Measurements from ENCODE around the gene VPS51. TPM values are rescaled to one million over a fixed set of nuclear protein-coding genes. Genes with fewer than 3 reads are reported as not detected.
A peak's percentile ranks its signal among the peaks of the same experiment; 100 is the strongest.

The VPS51 gene
- total RNA-seq, 2 experiments from 2014 or later, result 119 to 214 TPM

- Histone ChIP-seq H4K20me1 (ENCODE audit: insufficient read depth, low read length) (no peaks in the 10 kb centered on the region), H3K27ac (ENCODE audit: low read depth, low read length, poor library complexity, severe bottlenecking) (no peak overlapping the region), H3K4me1 (ENCODE audit: insufficient read depth, low read length, poor library complexity, severe bottlenecking) (peaks cover 24% of the 10 kb centered on the region), H3K4me3 (ENCODE audit: low read depth, low read length, poor library complexity, severe bottlenecking) (no peak overlapping the region), H3K9me2 (ENCODE audit: insufficient read depth, low read length) (no peaks in the 10 kb centered on the region), H3K4me2 (ENCODE audit: low read length) (no peak overlapping the region), H3K79me2 (ENCODE audit: insufficient read depth, low read depth, low read length) (no peaks in the 10 kb centered on the region), H3K9me3 (ENCODE audit: low read length) (no peaks in the 10 kb centered on the region), H3K36me3 (ENCODE audit: insufficient read depth, low read length) (no peaks in the 10 kb centered on the region), H2AFZ (ENCODE audit: low read length) (no peak overlapping the region)
- BruUV-seq (replicated peaks), result no TSS peak
- POLR2A ChIA-PET, result interaction anchor here (0.8 kb wide), 1 partner anchor 66 kb away, joined by 4 read pairs; no protein-coding TSS in a partner anchor
- CTCF ChIA-PET (ENCODE audit: unreplicated experiment), result no interaction called here
- intact Hi-C loops (cut with micrococcal nuclease; ENCODE audit: unreplicated experiment), result no loop called here
- DNase-seq (ENCODE audit: low spot score), result no peak
- no peak for TF ChIP-seq EZH2phosphoT487 (IDR thresholded peaks at IDR 0.05; ENCODE audit: borderline replicate concordance, low read depth, low read length)
- no peak for TF ChIP-seq CTCF (conservative IDR thresholded peaks at IDR 0.05; ENCODE audit: low read length)
Measured at GRCh38 chr11:65064847-65065240, 31.2 kb upstream of the VPS51 start.

- ChIA-PET CTCF (ENCODE audit: unreplicated experiment) (no interaction called here), POLR2A (interaction anchor here (0.6 to 0.7 kb wide), 2 partner anchors 48 to 124 kb away, joined by 3 to 4 read pairs; no protein-coding TSS in a partner anchor)
- BruUV-seq (replicated peaks), result no TSS peak
- Histone ChIP-seq H3K4me3 (ENCODE audit: low read depth, low read length, poor library complexity, severe bottlenecking) (no peak overlapping the region), H3K9me3 (ENCODE audit: low read length) (no peaks in the 10 kb centered on the region), H3K4me2 (ENCODE audit: low read length) (no peak overlapping the region), H3K27ac (ENCODE audit: low read depth, low read length, poor library complexity, severe bottlenecking) (no peak overlapping the region), H3K9me2 (ENCODE audit: insufficient read depth, low read length) (no peaks in the 10 kb centered on the region), H3K4me1 (ENCODE audit: insufficient read depth, low read length, poor library complexity, severe bottlenecking) (peaks cover 14% of the 10 kb centered on the region), H3K36me3 (ENCODE audit: insufficient read depth, low read length) (no peaks in the 10 kb centered on the region), H3K79me2 (ENCODE audit: insufficient read depth, low read depth, low read length) (no peaks in the 10 kb centered on the region), H4K20me1 (ENCODE audit: insufficient read depth, low read length) (no peaks in the 10 kb centered on the region), H2AFZ (ENCODE audit: low read length) (no peak overlapping the region)
- no peak for TF ChIP-seq CTCF (conservative IDR thresholded peaks at IDR 0.05; ENCODE audit: low read length)
- no peak for TF ChIP-seq EZH2phosphoT487 (IDR thresholded peaks at IDR 0.05; ENCODE audit: borderline replicate concordance, low read depth, low read length)
- intact Hi-C loops (cut with micrococcal nuclease; ENCODE audit: unreplicated experiment), result no loop called here
- no peak for DNase-seq (ENCODE audit: low spot score)
Measured at GRCh38 chr11:65065851-65066250, 30.2 kb upstream of the VPS51 start.

- peaks cover 14% of the 10 kb centered on the region for H3K4me1 ChIP-seq (ENCODE audit: insufficient read depth, low read length, poor library complexity, severe bottlenecking)
- H3K9me2 ChIP-seq (ENCODE audit: insufficient read depth, low read length), result no peaks in the 10 kb centered on the region
- no peaks in the 10 kb centered on the region for H3K79me2 ChIP-seq (ENCODE audit: insufficient read depth, low read depth, low read length)
- no peak for DNase-seq (ENCODE audit: low spot score)
- 0 out of 2 replicates have a peak overlapping the region, but pooled peaks have one; percentile 33 for H3K4me2 ChIP-seq (ENCODE audit: low read length)
- no peak overlapping the region for H3K4me3 ChIP-seq (ENCODE audit: low read depth, low read length, poor library complexity, severe bottlenecking)
- ChIA-PET CTCF (ENCODE audit: unreplicated experiment) (no interaction called here), POLR2A (interaction anchor here (0.7 kb wide), 1 partner anchor 49 kb away, joined by 4 read pairs; no protein-coding TSS in a partner anchor)
- no peaks in the 10 kb centered on the region for H3K9me3 ChIP-seq (ENCODE audit: low read length)
- no peaks in the 10 kb centered on the region for H3K36me3 ChIP-seq (ENCODE audit: insufficient read depth, low read length)
- H3K27ac ChIP-seq (ENCODE audit: low read depth, low read length, poor library complexity, severe bottlenecking), result no peak overlapping the region
- BruUV-seq (replicated peaks), result no TSS peak
- no peaks in the 10 kb centered on the region for H4K20me1 ChIP-seq (ENCODE audit: insufficient read depth, low read length)
- no peak for TF ChIP-seq CTCF (conservative IDR thresholded peaks at IDR 0.05; ENCODE audit: low read length)
- no peak for TF ChIP-seq EZH2phosphoT487 (IDR thresholded peaks at IDR 0.05; ENCODE audit: borderline replicate concordance, low read depth, low read length)
- no peak overlapping the region for H2AFZ ChIP-seq (ENCODE audit: low read length)
- intact Hi-C loops (cut with micrococcal nuclease; ENCODE audit: unreplicated experiment), result no loop called here
Measured at GRCh38 chr11:65066315-65066714, 29.7 kb upstream of the VPS51 start.

Data from OCI-LY7 (cell line).